ENCODE measurements around the gene SETBP1. TPM values are rescaled to one million over a fixed set of nuclear protein-coding genes. Genes with fewer than 3 reads are reported as not detected.

Gene SETBP1
- total RNA-seq, 1 experiment from 2014 or later, result 0.05 TPM

DNA sequence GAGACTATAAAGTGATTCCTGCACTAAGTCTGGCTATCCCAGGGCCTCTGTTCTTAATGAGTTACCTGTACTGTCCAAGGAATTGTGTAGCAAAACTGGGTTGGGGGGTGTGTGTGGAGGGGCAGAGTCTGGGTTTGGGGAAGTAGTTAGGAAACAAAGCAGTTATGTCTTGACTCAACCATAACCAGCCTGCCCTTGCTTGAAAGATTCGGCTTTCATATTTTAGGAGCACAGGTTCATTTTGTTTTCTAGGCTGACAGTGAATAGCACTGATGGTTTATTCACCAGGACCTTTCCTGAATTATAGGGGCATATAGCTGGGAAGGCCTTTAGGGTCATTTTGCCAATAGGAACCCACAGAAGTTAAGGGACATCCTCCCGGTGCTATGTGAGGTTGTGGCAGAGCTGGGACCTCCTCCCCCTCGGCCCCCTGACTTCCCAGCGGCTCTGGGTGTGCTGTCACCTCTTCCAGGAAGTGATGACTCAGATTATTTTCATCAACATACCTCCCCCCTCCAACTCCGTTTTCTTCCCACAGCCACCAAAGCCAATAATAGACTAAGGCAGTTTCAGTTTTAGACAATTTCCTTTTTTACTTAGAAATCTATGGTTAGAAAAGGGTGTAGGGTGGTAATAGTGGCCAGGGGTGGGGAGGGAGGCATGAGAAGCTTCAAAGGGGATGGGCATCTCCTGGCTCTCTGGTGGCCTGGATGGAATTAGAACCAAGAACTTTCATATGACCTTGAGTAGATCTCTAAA is 44.8 kb downstream of the SETBP1 start:
- Histone ChIP-seq H3K36me3 (ENCODE audit: control insufficient read depth in 1 of 2, insufficient read depth in 2 of 2, low read length in 2 of 2) (no peaks in the 10 kb centered on the region; a peak in 1 of 4 replicates), H3K79me2 (ENCODE audit: insufficient read depth, low read length) (no peaks in the 10 kb centered on the region), H3K9me2 (ENCODE audit: insufficient read depth) (no peaks in the 10 kb centered on the region), H3K4me3 (replicated peaks in 1 of 2; ENCODE audit: low read depth in 1 of 2, low read length in 2 of 2) (no peak overlapping the region), H3K27ac (ENCODE audit: low read depth, low read length) (no peak overlapping the region), H2AFZ (ENCODE audit: low read depth, low read length, poor library complexity, severe bottlenecking) (no peak overlapping the region), H3K4me1 (ENCODE audit: control insufficient read depth in 1 of 2, insufficient read depth in 2 of 2, low read length in 2 of 2) (no peaks in the 10 kb centered on the region), H3K9me3 (ENCODE audit: control insufficient read depth in 1 of 2, insufficient read depth in 1 of 2, low read depth in 1 of 2, low read length in 2 of 2) (peaks cover 7 to 18% of the 10 kb centered on the region in 2 experiments; a peak in 2 of 4 replicates), H3K9ac (ENCODE audit: low read length) (no peak overlapping the region), H4K20me1 (ENCODE audit: insufficient read depth) (no peaks in the 10 kb centered on the region), H3K27me3 (ENCODE audit: insufficient read depth, low read length) (no peaks in the 10 kb centered on the region), H3K4me2 (ENCODE audit: low read length) (no peak overlapping the region)
- ChIA-PET RAD21 (ENCODE audit: low non-redundant PET in 1 of 2, low total read pairs in 2 of 2, uncharacterized antibody in 2 of 2, unreplicated experiment in 2 of 2) (no interaction called here), CTCF (no interaction called here), POLR2A (no interaction called here)
- ATAC-seq (no peak), DNase-seq (ENCODE audit: low read depth, low spot score) (no peak)
- TF ChIP-seq POLR2AphosphoS5 (IDR thresholded peaks at IDR 0.05; ENCODE audit: low read depth, low read length) (no peak), ZNF274 (IDR thresholded peaks at IDR 0.05; ENCODE audit: low read depth, low read length) (no peak), ZBTB33 (IDR thresholded peaks at IDR 0.05; ENCODE audit: extremely low read depth, insufficient replicate concordance, low read length) (no peak), SRF (IDR thresholded peaks at IDR 0.05; ENCODE audit: low read depth) (no peak), POLR2A (IDR thresholded peaks at IDR 0.05; ENCODE audit: borderline replicate concordance, extremely low read depth, insufficient read depth, insufficient read length) (no peak), ATF3 (IDR thresholded peaks at IDR 0.05) (no peak), YY1 (IDR thresholded peaks at IDR 0.05; ENCODE audit: extremely low read depth, insufficient replicate concordance, low read depth, low read length) (no peak), CEBPB (IDR thresholded peaks at IDR 0.05; ENCODE audit: low read depth) (no peak), SIN3A (IDR thresholded peaks at IDR 0.05; ENCODE audit: low read depth) (no peak), FOSL1 (IDR thresholded peaks at IDR 0.05; ENCODE audit: low read depth) (no peak), MAX (IDR thresholded peaks at IDR 0.05) (no peak), SP1 (IDR thresholded peaks at IDR 0.05; ENCODE audit: low read depth) (no peak), EZH2phosphoT487 (IDR thresholded peaks at IDR 0.05; ENCODE audit: borderline replicate concordance) (no peak), CBX3 (IDR thresholded peaks at IDR 0.05; ENCODE audit: low read depth) (no peak), RAD21 (IDR thresholded peaks at IDR 0.05; ENCODE audit: low read depth) (no peak), EZH2 (IDR thresholded peaks at IDR 0.05) (no peak)
- TF ChIP-seq, protein P1, sequence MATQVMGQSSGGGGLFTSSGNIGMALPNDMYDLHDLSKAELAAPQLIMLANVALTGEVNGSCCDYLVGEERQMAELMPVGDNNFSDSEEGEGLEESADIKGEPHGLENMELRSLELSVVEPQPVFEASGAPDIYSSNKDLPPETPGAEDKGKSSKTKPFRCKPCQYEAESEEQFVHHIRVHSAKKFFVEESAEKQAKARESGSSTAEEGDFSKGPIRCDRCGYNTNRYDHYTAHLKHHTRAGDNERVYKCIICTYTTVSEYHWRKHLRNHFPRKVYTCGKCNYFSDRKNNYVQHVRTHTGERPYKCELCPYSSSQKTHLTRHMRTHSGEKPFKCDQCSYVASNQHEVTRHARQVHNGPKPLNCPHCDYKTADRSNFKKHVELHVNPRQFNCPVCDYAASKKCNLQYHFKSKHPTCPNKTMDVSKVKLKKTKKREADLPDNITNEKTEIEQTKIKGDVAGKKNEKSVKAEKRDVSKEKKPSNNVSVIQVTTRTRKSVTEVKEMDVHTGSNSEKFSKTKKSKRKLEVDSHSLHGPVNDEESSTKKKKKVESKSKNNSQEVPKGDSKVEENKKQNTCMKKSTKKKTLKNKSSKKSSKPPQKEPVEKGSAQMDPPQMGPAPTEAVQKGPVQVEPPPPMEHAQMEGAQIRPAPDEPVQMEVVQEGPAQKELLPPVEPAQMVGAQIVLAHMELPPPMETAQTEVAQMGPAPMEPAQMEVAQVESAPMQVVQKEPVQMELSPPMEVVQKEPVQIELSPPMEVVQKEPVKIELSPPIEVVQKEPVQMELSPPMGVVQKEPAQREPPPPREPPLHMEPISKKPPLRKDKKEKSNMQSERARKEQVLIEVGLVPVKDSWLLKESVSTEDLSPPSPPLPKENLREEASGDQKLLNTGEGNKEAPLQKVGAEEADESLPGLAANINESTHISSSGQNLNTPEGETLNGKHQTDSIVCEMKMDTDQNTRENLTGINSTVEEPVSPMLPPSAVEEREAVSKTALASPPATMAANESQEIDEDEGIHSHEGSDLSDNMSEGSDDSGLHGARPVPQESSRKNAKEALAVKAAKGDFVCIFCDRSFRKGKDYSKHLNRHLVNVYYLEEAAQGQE (IDR thresholded peaks at IDR 0.05; ENCODE audit: low read depth), result no peak
- intact Hi-C loops (cut with micrococcal nuclease), result no loop called here
- BruUV-seq (replicated peaks), result no TSS peak
